ENCODE results near the gene MAPK1. TPM values are rescaled to one million over a fixed set of nuclear protein-coding genes. Genes with fewer than 3 reads are reported as not detected.
"Not testable (repeated sequence)": the region's sequence is repeated elsewhere in the genome, so short reads cannot be mapped to it uniquely, and the experiment has no call there.

The MAPK1 gene
- total RNA-seq, 1 experiment from 2014 or later = 55.2 TPM

DNA sequence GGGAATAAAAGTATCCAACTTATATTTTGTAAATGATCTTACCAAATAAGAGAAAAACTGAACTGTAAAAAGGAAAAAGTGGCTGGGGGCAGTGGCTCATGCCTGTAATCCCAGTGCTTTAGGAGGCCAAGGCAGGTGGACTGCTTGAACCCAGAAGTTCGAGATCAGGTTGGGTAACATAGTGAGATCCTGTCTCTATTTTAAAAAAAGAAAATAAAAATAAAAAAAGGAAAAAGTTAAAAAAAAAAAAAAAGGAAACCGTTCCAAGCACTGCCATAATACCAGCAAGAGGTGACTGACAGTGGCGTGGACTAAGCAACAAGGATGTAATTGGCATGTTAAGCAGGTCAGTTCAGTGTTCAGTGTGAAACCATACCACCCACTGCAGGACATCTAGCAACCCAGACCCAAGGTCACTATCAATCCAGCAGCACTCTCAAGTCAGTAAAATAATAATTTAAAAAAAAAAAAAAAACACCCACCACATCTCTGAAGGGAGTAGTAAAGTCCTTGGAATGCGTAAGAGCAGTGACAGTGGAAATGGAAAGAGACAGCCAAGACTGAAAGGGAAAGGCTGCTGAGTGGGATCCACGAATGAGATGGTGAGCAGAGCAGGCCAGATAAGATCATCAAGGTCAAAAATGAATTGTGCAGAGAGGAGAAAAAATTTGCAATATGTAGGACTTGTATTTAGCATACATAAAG is 43.6 kb downstream of the MAPK1 start:
- DNase-seq (ENCODE audit: low read depth) = no peak

DNA sequence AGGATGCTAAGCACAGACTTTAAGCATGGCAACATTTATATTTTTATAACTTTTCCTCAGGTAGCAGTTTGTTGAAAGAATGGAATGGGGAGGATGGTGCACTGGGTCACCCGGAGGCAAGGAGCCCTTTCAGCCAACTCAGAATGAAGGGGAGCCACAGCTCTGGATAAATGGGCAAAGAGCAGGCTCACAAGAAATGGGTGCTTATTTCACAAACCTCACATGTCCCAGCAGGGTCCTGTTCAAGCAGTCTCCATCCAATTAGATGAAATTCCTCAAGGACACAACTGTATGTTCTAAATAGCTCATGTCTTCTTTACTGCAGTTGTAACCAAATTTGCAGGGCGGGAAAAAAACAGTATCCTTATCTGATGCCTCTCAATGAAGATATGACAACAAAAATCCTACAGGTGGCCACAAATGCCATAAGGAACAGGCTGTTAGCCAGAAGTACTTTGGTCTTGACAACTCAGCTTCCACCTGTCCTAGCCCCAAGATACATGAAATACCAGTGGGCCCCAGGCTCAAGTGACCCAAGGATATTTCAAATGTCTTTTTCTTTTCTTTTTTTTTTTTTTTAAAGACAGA is 48.2 kb downstream of the MAPK1 start:
- DNase-seq (ENCODE audit: low read depth) = no peak

DNA sequence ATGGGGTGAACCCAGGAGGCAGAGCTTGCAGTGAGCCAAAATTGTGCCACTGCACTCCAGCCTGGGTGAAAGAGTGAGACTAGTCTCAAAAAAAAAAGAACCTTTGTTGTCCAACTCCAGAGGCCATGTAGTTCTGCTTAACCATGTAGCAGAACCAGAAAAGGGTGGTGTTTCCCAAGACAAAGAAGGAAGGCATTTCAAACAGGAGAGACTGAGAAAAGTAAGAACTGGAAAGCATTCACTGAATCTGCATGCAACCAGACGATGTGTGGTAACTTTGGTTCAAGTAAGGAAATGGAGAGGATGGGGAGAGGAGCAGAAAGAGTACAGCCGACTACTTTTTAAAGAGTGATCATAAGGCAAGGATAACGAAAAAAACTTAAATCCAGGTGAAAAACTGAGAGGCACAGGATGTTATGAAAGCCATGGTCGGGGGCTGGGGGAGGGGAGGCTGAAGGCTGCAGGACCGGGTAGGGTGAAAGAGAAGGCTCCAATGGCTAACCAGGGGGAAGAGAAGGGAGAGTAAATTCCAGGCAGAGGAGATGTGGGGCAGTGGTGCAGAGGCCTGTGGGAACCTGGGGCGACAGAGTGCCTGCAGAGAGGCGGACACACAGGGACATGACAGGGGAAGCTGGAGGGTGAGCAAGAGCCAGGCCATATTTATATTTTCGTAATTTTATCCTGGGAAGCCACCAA is 48.8 kb downstream of the MAPK1 start:
- DNase-seq (ENCODE audit: low read depth) = no peak

DNA sequence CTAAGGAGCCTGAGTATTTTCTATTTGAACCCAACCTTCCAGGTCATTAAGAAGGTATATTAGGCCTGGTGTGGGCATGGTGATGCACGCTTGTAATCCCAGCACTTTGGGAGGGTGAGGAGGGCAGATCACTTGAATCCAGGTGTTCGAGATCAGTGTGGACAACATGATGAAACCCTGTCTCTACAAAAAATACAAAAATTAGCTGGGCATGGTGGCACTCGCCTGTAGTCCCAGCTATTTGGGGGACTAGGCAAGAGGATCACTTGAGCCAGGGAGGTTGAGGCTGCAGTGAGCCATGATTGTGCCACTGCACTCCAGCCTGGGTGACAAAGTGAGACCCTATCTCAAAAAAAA is 50.0 kb downstream of the MAPK1 start:
- not testable (repeated sequence) for DNase-seq (ENCODE audit: low read depth)

DNA sequence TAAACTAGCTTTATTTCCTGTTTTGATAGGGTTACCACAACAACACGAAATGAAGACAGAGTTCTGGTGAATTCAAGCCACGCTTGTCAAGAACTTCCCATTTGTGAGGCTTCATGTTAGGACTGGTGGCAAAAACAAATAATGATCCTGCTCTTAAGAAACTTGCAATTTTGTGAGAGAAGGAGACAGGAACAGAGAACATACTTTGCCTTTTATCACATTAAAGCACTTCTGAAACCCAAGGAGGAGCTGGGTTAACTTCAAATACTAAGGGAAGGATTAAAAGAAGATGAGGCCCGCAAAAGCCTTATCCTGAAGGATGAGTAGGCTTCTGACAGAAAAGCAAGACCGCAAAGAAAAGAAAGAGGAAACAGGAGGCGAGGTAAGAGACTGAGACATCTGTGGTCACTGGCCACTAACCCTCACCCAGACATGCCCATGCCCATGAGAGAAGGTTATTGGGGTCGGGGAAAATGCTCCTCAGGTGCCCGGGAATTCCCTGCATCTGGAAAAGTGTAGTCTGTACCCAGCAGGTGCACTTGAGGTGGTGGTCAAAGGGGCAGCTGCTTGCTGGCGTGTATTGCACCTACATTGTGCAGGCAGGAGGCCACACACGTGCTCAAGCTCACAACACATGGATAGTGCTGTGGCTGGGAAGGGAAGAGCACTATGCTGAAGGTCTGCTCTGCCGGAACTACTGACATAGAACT is 50.5 kb downstream of the MAPK1 start:
- peak; percentile 81 for DNase-seq (ENCODE audit: low read depth)

DNA sequence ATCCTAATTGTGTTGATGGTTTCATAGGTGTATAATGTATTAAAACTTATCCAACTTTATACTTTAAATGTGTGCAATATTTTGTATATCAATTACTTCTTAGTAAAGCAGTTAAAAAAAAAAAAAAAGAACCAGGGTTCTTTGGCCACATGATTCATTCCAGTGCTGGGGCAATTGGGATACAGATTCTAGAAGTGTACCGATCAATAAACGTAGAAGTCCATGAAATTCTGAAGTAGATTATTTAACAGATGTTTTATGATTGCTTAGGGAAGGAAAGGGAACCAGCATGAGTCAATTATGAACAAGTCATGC is 51.0 kb downstream of the MAPK1 start:
- no peak for DNase-seq (ENCODE audit: low read depth)

DNA sequence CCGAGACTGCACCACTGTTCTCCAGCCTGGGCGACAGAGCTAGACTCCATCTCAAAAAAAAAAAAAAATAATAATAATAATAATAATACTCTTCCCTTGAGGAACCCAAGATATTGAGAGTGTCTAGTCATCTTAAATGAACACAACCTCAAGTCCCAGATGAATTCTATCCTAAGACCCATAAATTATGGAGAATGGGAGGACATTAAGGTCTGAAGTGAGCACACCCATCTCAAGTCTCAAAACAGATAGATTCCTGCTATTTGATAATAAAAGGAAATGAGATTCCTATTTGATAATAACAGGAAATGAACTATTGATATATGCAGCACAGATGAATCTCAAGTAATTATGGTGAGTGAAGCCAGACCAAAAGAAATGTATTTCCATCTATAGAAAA is 51.5 kb downstream of the MAPK1 start:
- DNase-seq (ENCODE audit: low read depth) = no peak

DNA sequence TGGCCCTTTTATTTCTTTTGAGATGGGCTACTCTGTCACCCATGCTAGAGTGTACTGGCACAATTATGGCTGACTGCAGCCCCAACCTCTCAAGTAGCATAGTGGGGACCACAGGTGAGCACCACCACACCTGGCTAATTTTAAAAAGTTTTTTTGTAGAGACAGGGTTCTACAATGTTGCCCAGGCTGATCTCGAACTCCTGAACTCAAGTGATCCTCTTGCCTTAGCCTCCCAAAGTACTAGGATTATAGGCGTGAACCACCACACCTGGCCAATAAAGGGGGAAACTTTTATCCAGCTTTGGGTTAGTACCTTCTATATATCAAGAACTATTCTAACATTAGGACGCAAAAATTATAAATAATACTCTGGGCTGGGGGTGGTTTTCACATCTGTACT is 52.1 kb downstream of the MAPK1 start:
- no peak for DNase-seq (ENCODE audit: low read depth)

DNA sequence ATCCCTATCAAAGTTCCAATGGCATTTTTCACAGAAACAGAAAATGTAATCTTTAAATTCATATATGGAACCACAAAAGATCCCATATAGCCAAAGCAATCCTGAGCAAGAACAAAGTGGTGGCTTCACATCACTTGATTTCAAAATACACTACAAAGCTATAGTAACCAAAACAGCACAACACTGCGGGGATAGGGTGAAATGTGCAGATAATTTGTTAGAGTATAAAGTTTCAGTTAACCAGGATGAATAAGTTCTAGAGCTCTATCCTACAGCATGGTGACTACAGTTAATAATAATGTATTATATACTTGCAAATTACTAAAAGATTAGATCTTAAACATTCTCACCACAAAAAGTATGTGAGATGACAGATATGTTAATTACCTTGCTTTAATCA is 55.5 kb downstream of the MAPK1 start:
- no peak for DNase-seq (ENCODE audit: low read depth)

DNA sequence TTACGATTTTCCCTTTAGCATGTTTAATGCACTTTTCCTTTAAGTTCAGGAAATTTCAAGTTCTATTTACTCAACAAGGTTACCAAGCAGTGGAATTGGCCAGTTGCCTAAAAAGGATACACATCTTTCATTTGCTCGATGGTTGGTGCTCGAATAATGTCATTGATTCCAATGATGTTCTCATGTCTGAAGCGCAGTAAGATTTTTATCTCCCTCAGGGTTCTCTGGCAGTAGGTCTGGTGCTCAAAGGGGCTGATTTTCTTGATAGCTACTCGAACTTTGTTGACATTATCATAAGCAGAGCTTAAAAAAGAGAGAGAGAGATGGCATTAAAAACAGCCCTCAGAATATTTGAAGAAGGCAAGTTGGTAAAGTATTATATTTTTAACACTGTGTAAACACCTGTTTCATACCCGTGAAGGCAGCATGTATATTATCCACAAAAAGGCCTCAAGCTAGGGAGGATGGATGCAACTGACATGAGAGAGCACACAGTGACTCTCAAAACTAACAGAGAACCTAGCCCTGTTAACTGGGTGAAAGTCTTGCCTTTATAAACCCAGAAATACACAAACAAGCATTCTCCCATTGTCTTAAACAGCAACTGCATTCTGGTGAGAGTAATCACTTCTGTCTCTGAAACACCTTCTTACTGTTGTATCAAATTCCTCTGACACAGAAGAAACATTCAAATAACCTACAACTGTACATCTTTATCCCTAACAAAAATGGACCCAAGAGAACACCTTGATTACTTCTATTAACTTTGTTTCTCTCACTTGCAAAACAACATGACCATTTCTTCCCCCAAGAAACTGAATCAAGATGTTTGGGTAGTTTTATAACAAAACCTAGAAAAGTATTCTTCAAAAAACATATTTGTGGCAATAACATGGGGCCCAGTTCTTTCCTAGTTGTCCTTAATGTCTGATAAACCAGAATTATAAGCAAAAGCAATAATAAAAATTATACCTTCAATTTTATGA is 59.6 kb downstream of the MAPK1 start:
- no peak for DNase-seq (ENCODE audit: low read depth)

DNA sequence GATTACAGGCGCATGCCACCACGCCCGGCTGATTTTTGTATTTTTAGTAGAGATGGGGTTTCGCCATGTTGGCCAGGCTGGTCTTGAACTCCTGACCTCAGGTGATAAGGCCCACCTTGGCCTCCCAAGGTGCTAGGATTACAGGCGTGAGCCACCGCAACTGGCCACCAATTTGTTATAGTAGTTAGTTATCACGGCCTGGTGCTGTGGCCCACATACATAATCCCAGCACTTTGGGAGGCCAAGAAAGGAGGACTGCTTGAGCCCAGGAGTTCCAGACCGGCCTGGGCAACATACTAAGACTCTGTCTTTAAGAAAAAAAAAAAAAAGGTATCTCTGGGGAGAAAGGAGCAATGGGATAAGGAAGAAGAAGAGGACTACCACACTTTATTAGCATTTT is 62.1 kb downstream of the MAPK1 start:
- DNase-seq (ENCODE audit: low read depth) = not testable (repeated sequence)

DNA sequence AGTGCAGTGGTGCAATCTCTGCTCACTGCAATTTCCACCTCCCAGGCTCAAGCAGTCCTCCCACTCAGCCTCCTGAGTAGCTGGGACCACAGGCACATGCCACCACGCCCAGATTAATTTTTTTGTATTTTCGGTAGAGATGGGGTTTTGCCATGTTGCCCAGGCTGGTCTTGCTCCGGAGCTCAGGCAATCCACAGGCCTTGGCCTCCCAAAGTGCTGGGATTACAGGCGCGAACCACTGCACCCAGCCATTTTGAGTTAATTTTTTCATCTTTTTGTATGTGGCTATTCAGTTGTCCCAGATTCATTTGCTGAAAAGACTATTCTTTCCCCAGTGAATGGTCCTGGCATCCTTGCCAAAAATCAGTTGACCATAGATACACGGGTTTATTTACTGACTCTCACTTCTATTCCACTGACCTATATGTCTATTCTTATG is 63.6 kb downstream of the MAPK1 start:
- no peak for DNase-seq (ENCODE audit: low read depth)

DNA sequence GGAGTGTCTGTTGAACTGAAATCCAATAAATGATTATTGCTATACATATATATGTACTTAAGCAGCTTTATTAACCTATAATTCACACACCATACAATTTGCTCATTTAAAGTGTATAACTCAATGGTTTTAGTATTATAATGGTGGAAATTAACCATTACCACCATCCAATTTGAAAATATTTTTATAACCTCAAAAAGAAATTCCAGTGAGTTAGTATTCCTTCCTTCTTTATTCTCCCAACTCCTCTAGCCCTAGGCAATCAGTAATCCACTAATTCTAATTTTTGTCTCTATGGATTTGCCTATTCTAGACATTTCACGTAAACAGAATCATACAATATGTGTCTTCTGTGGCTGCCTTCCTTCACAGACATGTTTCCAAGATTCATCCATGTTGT is 64.8 kb downstream of the MAPK1 start:
- DNase-seq (ENCODE audit: low read depth) = no peak

DNA sequence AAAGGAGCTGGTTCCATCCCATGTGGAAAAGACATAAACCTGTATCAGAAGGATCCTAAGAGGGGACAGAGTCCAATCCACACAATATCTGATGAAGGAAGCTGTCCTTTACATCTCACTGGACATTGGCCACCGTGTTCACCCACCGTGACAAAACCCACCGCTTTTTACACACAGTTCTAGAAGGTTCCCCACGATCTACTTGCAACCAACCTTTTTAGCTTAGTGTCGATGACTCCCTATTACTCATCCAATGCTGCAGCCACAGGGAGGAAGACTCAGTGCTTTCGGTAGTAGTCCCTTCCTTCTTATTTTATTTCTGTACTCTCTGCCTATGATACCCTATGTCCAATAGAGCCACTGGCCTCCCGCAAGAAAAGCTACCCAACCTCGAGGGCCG is 65.4 kb downstream of the MAPK1 start:
- no peak for DNase-seq (ENCODE audit: low read depth)

DNA sequence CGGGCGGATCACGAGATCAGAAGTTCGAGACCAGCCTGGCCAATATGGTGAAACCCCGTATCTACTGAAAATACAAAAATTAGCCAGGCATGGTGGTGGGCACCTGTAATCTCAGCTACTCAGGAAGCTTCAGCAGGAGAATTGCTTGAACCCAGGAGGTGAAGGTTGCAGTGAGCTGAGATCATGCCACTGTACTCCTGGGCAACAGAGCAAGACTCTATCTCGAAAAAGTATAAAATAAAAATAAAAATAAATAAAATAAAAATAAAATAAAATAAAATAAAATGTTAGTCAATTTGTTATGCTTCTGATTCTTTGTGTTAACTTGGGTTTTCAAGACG is 66.2 kb downstream of the MAPK1 start:
- DNase-seq (ENCODE audit: low read depth) = not testable (repeated sequence)

DNA sequence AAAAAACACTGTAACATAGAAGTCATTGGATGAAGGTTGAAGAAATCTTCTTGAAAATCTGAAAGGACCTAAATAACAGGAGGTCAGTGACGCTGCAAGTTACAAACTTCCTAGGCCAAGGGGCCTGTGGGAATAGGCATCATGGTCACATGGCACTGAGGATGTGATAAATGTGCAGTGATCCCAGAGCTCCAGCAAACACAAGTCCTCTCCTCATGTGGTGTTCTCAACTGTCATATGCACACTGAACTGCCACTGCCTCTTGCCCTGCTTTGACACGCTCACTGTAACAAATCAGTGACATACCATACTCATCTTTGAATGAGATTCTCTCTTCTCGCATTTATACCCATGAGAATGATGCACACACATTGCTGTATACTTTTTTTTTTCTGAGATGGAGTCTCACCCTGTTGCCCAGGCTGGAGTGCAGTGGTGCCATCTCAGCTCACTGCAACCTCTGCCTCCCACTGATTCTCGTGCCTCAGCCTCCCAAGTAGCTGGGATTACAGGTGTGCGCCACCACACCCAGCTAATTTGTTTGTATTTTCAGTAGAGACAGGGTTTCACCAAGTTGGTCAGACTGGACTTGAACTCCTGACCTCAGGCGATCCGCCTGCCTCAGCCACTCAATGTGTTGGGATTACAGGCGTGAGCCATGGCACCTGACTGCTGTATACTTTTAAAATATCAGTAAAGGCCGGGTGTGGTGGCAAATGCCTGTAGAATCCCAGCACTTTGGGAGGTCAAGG is 66.7 kb downstream of the MAPK1 start:
- no peak for DNase-seq (ENCODE audit: low read depth)

DNA sequence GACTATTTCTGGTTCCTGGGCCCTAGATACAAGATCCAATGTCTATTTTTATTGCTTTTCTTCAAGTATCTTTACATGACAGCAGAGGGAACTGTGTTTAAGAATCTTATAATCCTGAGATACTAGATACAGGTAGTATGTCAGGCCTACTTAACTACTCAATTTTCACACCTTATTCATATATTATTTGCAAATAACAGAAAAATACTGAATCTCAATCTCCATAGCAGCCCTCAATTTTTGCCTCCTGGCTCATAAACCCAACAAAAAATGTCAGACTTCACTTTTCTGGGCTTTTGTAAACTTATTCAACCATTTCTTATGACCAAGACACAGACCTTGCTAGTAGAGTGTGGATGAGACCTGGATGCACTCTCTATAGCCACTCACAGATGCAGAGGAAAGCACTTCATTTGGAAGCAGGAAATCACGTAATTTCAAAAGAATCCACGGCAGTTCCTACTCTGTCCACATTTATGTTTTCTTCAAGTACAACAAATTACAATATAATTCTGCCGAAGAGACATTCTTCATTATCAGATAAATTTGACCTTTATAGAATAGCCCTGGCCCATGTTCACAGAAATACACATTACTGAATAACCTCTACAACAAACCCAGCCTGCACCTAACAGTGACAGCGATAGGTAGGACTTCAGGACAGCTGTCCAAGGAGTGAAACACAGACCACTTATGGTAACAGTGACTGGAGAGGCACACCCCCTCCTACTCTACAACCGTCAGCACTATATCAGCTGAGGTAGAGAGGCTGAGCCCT is 69.8 kb downstream of the MAPK1 start:
- no peak for DNase-seq (ENCODE audit: low read depth)

DNA sequence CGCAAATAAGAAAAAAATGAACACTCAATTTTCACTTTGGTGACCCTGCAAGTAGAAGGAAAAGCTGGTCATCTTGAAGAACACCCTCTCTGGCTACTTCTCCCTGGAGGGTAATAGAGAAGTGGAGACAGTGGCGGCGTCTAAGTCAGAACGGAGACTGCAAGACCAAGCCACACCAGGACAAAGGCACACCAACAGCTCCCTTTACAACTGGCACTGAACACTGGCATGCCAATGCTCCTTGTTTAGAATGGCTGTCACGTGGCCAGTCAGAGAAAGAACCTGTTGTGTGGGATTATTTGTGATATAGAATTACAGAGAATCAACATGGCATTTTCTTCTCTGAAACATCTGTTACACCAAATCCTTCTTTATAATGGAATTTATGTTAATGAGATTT is 70.6 kb downstream of the MAPK1 start:
- DNase-seq (ENCODE audit: low read depth) = no peak

DNA sequence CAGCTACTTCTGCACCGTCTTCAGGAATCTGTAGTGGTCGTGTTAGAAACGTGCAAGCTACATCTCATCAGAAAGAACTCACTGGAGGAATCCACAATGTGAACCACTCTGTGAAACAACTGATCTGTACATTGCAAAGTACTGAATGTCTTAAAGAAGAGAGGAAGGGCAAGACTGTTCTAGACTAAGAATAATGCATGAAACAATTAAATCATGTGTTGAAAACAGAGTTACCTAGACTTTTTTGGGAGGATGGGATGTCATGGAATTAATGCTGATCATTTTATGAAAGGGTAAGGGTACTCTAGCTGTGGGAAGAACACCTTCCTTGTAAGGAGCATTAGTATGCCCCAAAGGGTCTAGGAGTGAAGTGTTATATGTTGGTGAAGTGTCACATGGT is 71.2 kb downstream of the MAPK1 start:
- no peak for DNase-seq (ENCODE audit: low read depth)

DNA sequence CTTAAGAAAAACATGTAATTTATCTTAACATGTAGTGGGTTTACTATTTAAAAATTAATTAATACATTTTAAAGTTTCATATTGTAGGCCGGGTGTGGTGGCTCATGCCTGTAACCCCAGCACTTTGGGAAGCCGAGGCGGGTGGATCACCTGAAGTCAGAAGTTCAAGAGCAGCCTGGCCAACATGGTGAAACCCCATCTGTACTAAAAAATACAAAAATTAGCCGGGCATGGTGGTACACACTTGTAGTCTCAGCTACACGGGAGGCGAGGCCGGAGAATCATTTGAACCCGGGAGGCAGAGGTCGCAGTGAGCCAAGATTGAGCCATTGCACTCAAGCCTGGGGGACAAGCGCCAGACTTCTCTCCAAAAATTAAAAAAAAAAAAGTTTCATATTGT is 73.7 kb downstream of the MAPK1 start:
- DNase-seq (ENCODE audit: low read depth) = not testable (repeated sequence)
